ENCODE measurements around the gene HDAC4. TPM values are rescaled to one million over a fixed set of nuclear protein-coding genes. Genes with fewer than 3 reads are reported as not detected.

HDAC4 gene
- total RNA-seq, 1 experiment from 2014 or later = 32.0 TPM

DNA sequence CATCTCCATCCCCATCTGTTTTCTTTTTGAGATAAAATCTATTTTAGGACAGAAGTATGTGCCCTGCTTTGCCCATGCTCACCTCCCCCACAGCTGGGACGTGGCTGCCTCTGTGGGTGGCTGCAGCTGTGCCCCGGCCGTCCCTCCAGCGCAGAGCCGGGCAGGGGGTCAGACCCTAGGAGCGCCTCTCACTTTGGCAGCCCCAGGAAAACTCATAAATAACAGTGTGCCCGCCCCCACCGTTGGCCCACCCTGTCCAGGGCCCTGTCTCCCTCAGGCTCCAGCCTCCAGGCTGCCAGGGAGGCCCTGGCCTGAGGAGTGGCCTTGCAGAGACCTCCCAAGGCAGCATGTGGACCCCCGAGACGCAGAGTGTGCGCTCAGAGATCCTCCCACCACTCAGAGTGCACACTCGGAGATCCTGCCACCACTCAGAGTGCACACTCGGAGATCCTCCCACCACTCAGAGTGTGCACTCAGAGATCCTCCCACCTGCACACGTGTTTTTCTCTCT, 374.8 kb downstream of the HDAC4 start:
- Histone ChIP-seq H3K9me3 (ENCODE audit: control insufficient read depth, low read depth, low read length) (no peaks in the 10 kb centered on the region), H3K18ac (ENCODE audit: insufficient read length, low read depth, low read length) (no peak overlapping the region), H3K23me2 (ENCODE audit: insufficient read length, low read depth, low read length, poor library complexity, severe bottlenecking) (no peaks in the 10 kb centered on the region), H3K79me1 (ENCODE audit: insufficient read depth, low read depth, low read length, poor library complexity, severe bottlenecking) (no peaks in the 10 kb centered on the region), H3K4ac (ENCODE audit: low read depth, low read length) (no peak overlapping the region), H2BK120ac (ENCODE audit: low read depth, low read length, poor library complexity, severe bottlenecking) (no peak overlapping the region), H2AFZ (ENCODE audit: low read length) (no peak overlapping the region), H2AK5ac (ENCODE audit: insufficient read length, low read length) (no peak overlapping the region), H3K9ac (ENCODE audit: extremely low read depth, insufficient read length, low read length) (no peak overlapping the region), H3T11ph (ENCODE audit: low read length) (no peak overlapping the region), H4K20me1 (ENCODE audit: control insufficient read depth, insufficient read depth, insufficient read length) (no peaks in the 10 kb centered on the region), H2BK12ac (ENCODE audit: insufficient read length, low read depth, low read length) (no peak overlapping the region), H4K91ac (ENCODE audit: insufficient read length, low read depth, low read length) (no peak overlapping the region), H3K4me2 (ENCODE audit: insufficient read depth, insufficient read length, low read length) (no peak overlapping the region), H3K4me1 (ENCODE audit: insufficient read depth, low read length) (no peaks in the 10 kb centered on the region), H3K14ac (ENCODE audit: insufficient read depth, low read length) (no peak overlapping the region), H3K79me2 (ENCODE audit: insufficient read depth, low read length) (no peaks in the 10 kb centered on the region), H2BK15ac (ENCODE audit: low read depth, low read length) (no peak overlapping the region), H4K8ac (replicated peaks; ENCODE audit: insufficient read length, low read depth, low read length) (no peak overlapping the region), H2BK5ac (ENCODE audit: insufficient read length, low read length) (no peak overlapping the region), H3K27me3 (ENCODE audit: insufficient read depth, low read length) (no peaks in the 10 kb centered on the region), H3K56ac (ENCODE audit: insufficient read length, low read depth, low read length) (no peak overlapping the region), H3K27ac (ENCODE audit: insufficient read length, low read depth, low read length) (no peak overlapping the region), H2BK20ac (ENCODE audit: low read depth, low read length, poor library complexity, severe bottlenecking) (no peak overlapping the region), H3K23ac (ENCODE audit: insufficient read length, low read depth, low read length) (no peak overlapping the region), H4K5ac (ENCODE audit: insufficient read length, low read depth, low read length) (no peak overlapping the region)
- H3K27me3 Mint-ChIP-seq (ENCODE audit: low read depth) = peaks cover 5% of the 10 kb centered on the region
- peaks cover 8 to 11% of the 10 kb centered on the region in 2 experiments for H3K4me1 Mint-ChIP-seq
- TF ChIP-seq CTCF (conservative IDR thresholded peaks at IDR 0.05) = no peak
- no peaks in the 10 kb centered on the region for H3K9me3 Mint-ChIP-seq
- no peaks in the 10 kb centered on the region for H3K36me3 Mint-ChIP-seq (ENCODE audit: insufficient read depth in 1 of 3, low read depth in 3 of 3)
- DNase-seq = no peak
- no CpG with 5 or more reads among the region's 14 CpGs for WGBS (ENCODE audit: extremely low coverage, insufficient read length, low lambda C conversion rate)
- H3K4me3 Mint-ChIP-seq = no peak overlapping the region
- no peak overlapping the region for H3K27ac Mint-ChIP-seq
